Left colon (tissue), 2 donors: ENCODE results near the gene LILRB3. TPM values are rescaled to one million over a fixed set of nuclear protein-coding genes. Genes with fewer than 3 reads are reported as not detected.
A peak's percentile ranks its signal among the peaks of the same experiment; 100 is the strongest.
"Not testable (repeated sequence)": the region's sequence is repeated elsewhere in the genome, so short reads cannot be mapped to it uniquely, and the experiment has no call there.

Experiments
- ATAC-seq: fragments of 200-7000 bp; cut with Tn5 transposase; one replicate; pipeline ENCODE4 v1.9.1; 2020; ENCODE audit warnings: mild to moderate bottlenecking, moderate library complexity
- DNase-seq, 2 donors: peaks; one replicate each; pipeline ENCODE4 v3.0.0-alpha.2; 2020
- intact Hi-C, 2 donors: fragments of 100-400 bp; cut with DNase I in 1 of 2; cut with micrococcal nuclease in 1 of 2; formaldehyde crosslinking; loops; one replicate each; pipeline versions ENCODE4 v1.11.2 to v1.14.0; 2022; cut with DNase I, micrococcal nuclease
- total RNA-seq, 2 donors: library from RNA; stranded (reverse); fragmentation: NEBNext Ultra II Directional; extraction: Animal tissue kit (Norgen Biotek cat#: 25700); gene quantifications; one replicate each; pipeline ENCODE4 v1.2.1, GENCODE V29; 2021
- donor health status: DM: no; HTN: no; CAD: no.
- donor health status: DM: yes; HTN: yes; CAD: no.

Gene LILRB3
- total RNA-seq, 2 donors from 2014 or later = 2.0 to 3.5 TPM

DNA sequence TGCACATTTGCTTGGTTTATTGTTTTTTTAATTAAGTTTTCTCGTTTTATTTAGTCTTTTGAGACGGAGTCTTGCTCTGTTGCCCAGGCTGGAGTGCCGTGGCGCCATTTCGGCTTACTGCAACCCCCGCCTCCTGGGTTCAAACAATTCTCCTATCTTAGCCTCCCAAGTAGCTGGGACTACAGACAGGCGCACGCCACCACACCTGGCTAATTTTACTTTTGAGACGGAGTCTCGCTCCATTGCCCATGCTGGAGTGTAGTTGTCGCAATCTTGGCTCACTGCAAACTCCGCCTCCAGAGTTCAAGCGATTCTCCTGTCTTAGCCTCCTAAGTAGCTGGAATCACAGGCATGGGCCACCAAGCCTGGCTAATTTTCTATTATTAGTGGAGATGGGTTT is 20.8 kb downstream of the LILRB3 start:
- ATAC-seq (no peak), DNase-seq (no peak)
- intact Hi-C loops = no loop called here

DNA sequence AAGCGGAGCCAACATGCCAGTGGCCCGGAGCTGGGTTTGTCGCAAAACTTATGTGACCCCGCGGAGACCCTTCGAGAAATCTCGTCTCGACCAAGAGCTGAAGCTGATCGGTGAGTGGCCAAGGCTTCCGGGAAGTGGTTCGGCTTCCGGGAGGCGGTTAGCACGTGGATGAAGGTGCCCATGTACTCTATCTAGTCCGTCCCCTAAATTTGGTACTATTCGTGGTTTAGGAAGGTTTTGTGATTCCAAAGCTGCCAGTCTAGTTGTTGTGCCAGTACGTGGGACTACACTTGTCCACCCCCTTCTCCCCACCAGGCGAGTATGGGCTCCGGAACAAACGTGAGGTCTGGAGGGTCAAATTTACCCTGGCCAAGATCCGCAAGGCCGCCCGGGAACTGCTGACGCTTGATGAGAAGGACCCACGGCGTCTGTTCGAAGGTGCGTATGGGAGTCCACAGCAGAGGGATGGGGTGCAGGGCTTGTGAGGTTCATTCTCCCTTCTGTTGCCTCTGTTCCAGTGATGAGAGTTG is 21.6 kb downstream of the LILRB3 start:
- ATAC-seq (no peak), DNase-seq (no peak)
- intact Hi-C loops = no loop called here

DNA sequence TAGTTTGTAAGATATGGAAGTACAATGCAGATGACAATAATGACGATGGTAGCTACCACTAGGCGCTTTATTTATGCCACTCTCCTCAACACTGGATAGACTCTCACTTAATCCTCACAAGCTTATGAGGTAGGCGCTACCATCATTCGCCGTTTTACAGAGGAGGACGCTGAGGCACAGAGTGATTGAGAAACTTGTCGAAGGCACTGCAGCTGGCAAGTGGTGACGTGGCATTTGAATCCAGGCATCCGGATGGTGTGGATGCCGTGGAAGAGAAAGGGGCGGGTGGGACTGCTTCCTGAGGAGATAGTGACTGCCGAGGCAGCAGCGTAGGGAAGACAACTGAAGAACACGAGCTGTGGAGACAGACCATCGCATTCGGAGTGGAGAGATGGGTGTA is 23.4 kb downstream of the LILRB3 start:
- ATAC-seq (no peak), DNase-seq (no peak)
- intact Hi-C loops = no loop called here

DNA sequence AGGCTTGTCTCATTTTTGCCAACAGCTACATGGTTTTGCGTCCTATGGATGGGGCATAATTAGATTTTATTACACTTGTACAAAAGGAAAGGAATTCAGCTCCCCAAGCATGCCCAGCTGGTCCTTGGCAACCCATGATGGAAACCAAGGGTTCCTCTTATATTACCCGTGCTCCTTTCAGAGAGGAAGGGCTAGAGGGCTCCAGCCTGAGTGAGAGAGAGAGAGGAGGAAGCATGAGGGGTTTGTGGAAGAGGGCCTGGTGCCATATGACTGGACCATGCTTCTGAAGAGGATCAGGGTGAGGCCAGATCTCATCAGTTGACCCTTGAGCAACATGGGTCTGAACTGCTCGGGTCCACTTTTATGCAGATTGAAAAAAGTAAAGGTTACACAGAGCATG is 25.7 kb downstream of the LILRB3 start:
- DNase-seq (no peak), ATAC-seq (no peak)
- intact Hi-C loops = no loop called here

DNA sequence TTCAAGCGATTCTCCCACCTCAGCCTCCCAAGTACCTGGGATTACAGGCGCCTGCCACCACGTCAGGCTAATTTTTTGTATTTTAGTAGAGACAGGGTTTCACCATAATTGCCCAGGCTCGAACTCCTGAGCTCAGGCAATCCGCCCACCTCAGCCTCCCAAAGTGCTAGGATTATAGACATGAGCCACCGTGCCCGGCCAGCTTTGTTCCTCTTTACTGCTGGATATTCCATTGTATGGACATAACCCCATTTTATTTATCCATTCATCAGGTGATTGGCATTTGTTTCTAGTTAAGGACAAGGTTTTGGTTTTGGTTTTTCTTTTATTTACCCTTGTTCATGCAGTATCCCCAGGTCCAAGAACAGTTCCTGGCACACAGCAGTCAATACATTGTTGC is 26.3 kb downstream of the LILRB3 start:
- ATAC-seq (no peak), DNase-seq (no peak)
- intact Hi-C loops = no loop called here

DNA sequence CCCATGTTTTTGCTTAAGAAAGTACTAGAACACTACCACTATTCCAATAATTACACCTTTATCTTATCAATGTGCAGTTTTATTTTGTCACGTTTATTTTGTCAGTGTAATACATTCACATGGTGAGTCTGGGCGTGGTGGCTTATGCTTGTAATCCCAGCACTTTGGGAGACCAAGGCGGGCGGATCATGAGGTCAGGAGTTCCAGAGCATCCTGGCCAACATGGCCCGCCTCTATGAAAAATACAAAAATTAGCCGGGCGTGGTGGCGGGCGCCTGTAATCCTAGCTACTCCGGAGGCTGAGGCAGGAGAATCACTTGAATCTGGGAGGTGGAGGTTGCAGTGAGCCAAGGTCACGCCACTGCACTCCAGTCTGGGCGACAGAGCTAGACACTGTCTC is 28.3 kb downstream of the LILRB3 start:
- DNase-seq, intact Hi-C loops, ATAC-seq: not testable (repeated sequence)

DNA sequence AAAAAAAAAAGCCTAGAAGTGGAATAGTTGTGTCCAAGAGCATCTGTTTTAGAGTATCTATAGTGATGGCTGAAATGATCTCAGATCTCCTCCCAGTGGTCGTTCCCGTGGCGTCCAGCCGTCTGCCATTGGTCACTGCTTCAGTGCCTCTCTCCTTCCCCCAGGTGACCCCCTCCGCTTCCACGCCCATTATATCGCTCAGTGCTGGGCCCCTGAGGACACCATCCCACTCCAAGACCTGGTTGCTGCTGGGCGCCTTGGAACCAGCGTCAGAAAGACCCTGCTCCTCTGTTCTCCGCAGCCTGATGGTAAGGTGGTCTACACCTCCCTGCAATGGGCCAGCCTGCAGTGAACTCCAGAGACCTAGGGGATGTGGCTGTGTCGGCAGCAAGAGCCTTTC is 29.8 kb downstream of the LILRB3 start:
- ATAC-seq = no peak
- DNase-seq = no peak
- intact Hi-C loops = no loop called here

DNA sequence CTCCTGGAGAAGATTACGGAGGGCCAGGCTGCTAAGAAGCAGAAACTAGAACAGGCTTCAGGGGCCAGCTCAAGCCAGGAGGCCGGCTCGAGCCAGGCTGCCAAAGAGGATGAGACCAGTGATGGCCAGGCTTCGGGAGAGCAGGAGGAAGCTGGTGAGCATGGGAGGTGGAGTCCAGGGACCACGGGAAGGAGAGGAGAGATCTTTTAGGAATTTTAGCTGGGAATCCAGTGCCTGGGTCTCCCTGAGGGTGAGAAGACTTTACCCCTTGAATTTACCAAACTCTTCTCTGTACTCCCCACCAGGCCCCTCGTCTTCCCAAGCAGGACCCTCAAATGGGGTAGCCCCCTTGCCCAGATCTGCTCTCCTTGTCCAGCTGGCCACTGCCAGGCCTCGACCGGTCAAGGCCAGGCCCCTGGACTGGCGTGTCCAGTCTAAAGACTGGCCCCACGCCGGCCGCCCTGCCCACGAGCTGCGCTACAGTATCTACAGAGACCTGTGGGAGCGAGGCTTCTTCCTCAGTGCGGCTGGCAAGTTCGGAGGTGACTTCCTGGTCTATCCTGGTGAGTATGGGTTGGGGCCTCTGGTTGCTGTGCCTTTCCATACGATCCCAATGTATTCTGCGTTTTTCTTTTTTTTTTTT is 30.9 kb downstream of the LILRB3 start:
- intact Hi-C loops = no loop called here
- ATAC-seq (no peak), DNase-seq (peak; percentile 34 to 46)

DNA sequence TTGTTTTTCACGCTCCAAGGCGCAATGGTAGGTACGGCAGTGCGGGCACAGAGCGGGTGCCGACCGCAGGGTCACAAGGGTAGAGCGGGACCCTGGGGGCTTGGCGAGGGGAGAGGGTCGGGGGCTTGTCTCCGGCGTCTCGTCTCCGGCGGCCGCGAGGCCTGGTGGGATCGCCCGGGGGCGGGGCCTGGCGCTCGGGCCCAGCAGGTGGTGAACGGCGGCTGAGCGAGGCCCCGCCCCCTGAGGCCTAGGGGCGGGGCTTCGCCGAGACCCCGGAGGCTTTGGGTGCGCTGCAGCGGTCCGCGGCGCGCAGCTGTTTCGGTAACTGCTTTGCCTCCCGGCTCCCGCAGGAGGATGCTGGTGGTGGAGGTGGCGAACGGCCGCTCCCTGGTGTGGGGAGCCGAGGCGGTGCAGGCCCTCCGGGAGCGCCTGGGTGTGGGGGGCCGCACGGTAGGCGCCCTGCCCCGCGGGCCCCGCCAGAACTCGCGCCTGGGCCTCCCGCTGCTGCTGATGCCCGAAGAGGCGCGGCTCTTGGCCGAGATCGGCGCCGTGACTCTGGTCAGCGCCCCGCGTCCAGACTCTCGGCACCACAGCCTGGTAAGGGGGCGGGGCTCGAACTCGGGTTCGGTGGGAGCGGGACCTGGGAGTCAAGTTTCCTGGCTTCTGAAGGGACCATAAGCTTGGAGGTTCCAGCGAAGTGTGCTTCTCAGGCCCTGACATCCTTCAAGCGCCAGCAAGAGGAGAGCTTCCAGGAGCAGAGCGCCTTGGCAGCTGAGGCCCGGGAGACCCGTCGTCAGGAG is 31.6 kb downstream of the LILRB3 start, which contains the start of gene TSEN34:
TSEN34 (plus strand) TSS at position 298 of the 800 bp plus-strand sequence; CDS start at position 355, 57 bp downstream.
- DNase-seq (peak; percentile 58 to 89), ATAC-seq (peak; percentile 42)
- intact Hi-C loops = no loop called here

DNA sequence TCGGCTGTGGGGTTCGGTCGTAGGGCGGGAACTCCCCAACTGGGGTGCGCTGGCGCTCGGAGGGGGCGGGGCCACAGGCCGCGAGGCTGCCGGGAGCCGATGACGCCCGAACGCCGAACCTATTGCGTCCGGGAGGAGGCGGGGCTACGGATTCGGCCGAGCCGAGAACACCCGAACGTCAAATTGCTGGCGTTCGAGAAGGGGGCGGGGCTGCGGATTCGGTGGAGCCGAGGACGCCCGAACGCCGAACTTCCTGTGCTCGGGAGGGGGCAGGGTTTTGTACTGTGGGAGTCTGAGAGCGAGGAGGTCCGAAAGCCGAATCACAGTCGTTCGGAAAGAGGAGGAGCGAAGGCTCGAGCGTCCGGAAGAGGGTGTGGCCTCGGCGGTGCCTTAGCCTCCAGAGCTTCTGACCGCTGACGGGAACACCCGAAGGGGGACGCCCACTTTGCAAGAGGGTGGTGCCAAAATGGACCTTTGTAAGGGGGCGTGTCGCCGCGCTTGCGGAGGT is 32.2 kb downstream of the LILRB3 start:
- intact Hi-C loops = no loop called here
- ATAC-seq (peak; percentile 58), DNase-seq (peak; percentile 99 to 100)

DNA sequence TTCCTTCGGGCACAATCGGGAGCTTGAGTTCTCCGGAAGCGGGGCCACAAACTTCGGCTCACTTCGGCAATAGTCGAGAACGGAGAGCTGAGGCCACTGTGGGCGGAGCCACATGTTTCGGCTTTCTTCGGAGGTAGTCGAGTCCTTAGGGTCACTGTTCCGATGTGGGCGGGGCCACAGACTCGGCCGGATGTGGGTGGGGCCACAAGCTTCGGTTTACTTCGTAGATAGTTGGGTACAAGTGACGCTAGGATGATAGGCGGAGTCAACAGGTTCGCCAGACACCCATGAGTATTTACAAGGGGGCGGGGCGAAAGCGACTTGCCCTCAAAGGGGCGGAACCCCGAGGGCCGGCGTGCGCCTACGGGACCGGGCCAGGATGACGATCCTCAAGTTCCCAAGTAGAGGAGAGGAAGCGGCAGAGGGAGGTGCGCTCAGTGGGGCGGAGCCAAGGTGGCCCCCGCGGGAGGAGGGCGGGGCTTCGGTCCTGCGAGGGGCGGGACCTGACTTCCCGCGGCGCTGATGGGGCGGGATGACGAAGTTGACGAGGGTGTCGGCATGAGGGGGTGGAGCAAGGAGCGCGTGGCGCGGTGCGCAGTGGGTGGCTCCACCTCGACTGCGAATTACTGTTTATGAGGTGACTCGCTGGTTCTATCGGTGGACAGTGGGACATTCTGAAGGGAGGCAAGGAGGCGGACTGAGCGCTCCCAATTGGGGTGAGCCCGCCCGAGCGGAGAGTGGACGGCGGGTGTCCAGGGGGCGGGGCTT is 32.9 kb downstream of the LILRB3 start:
- DNase-seq = peak; percentile 100
- intact Hi-C loops = no loop called here
- ATAC-seq = peak; percentile 60

DNA sequence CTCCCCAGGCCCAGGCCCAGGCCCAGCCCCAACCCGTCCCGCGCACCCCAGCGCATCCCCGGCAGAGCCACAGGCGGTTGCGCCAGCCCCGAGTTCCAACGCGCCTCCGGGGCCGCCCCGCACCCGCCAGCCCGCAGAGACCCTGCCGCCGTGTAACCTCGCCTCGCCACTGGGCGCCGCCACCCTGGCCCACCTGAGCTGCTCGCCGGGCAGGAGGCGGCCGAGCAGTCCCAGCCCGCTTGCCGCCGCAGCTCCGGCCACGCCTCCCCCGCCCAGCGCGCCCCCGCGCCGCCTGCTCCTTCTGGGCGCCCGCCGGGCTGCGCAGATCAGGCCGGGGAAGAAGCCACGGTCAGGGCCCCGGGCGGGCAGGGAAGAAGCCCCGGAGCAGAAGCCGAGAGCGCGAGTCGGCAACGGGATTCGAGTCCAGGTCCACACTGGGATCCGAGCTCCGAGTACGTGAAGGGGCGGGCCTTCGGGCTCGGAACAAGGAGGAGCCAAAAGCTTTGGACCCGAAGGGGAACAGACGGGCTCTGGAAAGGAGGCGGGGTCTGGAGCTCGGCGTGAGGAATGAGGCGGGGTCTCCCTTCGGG is 33.6 kb downstream of the LILRB3 start, which contains the start of gene MBOAT7:
MBOAT7 (minus strand) TSS at position 436 of the 590 bp plus-strand sequence. CDS start 1,072 bp downstream, outside the sequence.
- DNase-seq (no peak), ATAC-seq (peak; percentile 49)
- intact Hi-C loops = no loop called here

DNA sequence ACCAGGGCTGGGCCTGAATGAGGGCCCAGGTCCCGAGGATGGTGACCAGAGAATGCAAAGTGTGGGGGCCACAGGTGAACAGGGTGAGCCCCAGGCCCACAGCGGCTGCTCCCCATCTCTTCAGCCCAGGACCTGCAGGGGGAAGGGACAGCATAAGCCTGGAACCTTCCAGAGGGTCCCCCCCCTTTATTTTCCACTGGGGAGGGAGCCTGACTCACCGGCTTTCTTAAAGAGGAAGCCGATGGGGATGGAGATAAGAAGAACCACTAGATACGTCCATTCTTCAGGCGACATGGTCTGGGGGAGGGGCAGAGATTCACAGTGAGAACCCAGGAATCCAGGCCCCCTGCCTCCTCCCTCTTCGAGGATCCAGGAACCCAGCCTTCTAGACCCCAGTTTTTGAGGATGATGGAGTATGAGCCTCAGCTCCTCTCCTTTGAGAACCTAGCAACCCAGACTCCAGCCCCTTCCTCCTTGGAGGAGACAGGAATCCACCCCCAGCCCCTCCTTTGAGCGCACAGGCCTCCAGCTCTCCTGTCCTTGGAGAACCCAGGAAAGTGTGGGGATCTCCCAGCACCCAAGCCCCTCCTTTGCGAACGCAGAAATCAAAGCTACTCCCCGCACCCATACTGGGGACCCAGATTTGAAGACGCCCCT is 34.5 kb downstream of the LILRB3 start:
- intact Hi-C loops = no loop called here
- ATAC-seq = no peak
- DNase-seq = peak; percentile 57 to 63

DNA sequence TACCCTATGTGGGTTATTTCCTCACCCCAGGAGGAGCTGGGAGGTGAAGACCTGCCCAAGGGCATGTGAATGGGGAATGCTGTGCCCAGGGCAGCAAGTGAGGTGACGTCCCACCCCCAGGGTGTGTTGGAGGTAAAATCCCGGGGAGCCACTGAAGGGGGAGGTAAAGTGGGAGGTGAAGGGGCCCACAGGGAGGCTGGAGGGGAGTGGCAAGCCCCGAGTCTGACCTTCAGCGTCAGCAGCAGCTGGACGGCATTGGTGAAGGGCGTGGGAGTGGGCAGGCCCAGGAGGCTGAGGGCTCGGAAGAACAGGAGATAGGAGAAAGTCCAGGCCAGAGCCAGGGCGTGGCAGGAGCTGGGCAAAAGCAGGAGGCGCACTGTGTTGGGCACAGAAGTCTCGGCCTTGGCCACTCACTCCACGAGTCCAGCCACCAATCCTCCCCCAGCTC is 35.8 kb downstream of the LILRB3 start:
- intact Hi-C loops = no loop called here
- ATAC-seq = peak; percentile 26
- peak; percentile 90 to 92 for DNase-seq

DNA sequence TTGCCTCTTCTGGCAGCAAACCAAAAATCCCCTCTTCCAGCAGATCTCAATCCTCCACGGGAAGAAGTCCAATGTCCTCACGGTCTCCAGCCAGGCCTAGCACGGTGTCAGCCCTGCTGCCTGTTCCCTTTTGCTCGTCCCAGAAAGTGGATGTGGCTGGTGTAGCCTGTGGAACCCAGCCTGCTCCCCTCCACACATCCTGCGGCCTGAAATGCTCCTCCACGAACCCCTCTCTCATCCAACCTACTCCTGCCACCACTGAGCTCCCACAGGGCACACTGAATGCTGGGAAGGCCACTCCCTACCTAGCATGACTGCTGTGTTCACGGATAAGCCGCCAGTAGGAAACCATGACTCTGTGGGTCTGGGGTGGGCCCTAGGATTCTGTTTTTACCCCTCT is 36.5 kb downstream of the LILRB3 start:
- DNase-seq = no peak
- intact Hi-C loops = no loop called here
- ATAC-seq = no peak

DNA sequence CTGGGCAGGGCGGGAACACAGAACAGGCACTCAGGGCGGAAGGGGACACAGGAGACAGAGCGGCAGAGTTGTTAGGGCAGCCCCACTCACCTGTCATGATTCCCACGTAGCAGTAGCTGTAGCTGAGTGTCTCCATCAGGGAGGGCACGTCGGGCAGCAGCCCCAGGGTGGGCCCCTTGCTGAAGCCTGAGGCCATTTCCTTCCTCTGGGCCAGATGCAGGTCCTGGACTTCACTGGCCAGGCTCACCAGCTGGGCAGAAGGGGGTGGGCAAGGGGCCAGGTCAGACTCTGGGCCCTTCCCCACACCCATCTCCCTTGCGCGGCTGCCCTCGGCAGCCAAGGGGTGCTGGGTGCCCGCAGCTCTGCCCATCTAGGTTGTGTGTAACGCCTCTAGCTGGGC is 39.4 kb downstream of the LILRB3 start:
- no peak for ATAC-seq
- DNase-seq = no peak
- intact Hi-C loops = no loop called here

DNA sequence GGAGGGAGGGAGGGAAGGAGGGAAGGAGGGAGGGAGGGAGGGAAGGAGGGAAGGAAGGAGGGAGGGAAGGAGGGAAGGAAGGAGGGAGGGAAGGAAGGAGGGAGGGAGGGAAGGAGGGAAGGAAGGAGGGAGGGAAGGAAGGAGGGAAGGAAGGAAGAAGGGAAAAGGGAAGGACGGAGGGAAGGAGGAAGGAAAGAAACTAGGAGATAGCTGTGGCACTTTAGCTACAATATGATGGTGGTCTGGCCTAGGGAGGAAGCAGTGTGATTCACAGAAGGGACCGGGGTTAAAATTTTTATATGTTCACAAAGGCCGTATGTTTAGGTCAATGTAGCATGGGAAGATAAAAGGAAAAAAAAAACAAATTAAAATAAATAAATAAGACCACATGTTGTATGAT is 40.9 kb downstream of the LILRB3 start:
- intact Hi-C loops = not testable (repeated sequence)

DNA sequence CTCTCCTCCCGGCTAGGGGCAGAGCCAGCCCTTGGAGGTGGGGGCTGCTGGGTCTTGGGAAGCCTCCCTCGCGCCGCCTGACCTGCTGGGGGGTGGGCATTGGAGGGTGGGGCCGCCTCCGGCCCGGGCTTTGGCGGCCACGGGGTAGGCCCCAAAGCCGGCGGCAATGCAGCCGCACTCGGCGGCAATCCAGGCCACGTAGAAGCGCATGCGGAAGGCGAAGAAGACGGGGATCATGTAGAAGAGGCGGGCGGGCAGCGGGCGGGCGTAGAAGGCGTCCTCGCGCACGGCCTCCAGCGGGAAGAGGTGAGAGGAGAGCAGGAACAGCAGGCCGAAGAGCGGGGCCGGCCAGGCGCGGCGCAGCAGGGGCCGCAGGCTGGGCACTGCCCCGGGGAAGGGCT is 42.1 kb downstream of the LILRB3 start:
- ATAC-seq (no peak), DNase-seq (no peak)
- intact Hi-C loops = no loop called here

More for the DNA sequence above, 40.9 kb downstream of the LILRB3 start:
- DNase-seq, ATAC-seq: not testable (repeated sequence)
